GM18526 (cell line): ENCODE results near the gene AKNAD1.

Experiments
- POLR2A ChIP-seq: IDR thresholded peaks from 3 replicates; pipeline ENCODE4 v1.6.1; 2011; ENCODE audit not compliant: insufficient read length; ENCODE audit errors: extremely low read depth

The AKNAD1 gene, protein sequence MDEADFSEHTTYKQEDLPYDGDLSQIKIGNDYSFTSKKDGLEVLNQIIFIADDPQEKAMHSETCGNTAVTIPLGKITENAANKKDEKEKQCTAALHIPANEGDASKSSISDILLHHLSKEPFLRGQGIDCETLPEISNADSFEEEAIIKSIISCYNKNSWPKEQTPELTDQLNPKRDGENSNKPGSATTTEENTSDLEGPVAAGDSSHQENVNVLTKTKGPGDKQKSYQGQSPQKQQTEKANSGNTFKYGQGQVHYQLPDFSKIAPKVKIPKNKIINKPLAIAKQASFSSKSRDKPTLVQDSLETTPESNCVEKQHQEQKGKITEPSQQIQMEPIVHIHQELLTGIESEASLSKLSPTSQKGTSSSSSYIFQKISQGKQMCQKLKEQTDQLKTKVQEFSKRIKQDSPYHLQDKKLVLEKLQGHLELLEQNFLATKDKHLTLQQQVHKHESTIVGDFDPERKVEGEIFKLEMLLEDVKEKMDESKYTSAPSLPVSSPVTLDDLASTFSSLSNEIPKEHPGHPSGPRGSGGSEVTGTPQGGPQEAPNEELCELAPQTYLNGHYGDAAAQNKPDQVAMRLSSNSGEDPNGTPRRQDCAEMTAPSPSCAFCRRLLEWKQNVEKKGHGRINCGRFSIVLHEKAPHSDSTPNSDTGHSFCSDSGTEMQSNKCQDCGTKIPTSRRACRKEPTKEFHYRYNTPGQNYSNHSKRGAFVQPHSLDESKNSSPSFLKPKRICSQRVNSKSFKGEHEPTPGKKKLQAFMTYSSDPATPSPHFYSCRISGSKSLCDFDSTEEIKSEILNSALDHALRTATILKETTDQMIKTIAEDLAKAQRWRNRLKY

GRCh38 chr1:108856994-108857393 lies at the start of gene AKNAD1:
Gene AKNAD1, minus strand, starts transcription at chr1:108857094. Its CDS starts 4,430 bp downstream, at chr1:108852664.
- TF ChIP-seq POLR2A: no peak

GRCh38 chr1:108901106-108901505 lies 44.2 kb upstream of the AKNAD1 start:
- TF ChIP-seq POLR2A: no peak

DNA sequence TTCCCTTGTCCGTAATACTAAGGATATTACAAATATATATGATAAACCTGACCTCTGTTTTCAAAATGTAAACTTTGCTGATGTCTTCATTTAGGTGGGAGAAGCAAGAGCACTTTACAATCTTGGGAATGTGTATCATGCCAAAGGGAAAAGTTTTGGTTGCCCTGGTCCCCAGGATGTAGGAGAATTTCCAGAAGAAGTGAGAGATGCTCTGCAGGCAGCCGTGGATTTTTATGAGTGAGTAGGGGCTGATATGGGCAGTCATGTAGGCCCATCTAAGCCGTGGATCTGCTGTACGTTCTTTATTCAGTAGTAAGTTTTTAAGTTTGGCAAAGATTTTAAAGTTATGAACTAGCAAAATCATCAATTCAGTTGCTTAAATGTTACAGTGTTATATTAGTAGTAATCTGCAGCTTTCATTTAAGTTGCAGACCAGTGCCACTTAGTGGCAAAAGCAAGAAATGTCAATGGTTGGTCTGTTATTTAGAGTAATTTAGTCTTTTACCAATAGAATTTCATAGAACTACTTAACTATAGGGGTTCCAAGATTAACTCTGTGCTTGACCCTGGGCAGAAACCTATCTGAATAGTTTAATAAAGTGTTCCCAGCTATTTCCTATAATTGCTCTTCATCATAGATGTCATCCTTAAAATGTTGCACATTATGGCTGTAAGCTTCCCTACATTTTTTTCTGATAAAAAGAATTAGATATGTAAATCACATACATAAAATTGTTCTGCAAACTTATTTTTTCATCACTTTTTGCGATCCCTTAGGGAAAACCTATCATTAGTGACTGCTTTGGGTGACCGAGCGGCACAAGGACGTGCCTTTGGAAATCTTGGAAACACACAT lies 41.2 kb upstream of the AKNAD1 start:
- TF ChIP-seq POLR2A: no peak

DNA sequence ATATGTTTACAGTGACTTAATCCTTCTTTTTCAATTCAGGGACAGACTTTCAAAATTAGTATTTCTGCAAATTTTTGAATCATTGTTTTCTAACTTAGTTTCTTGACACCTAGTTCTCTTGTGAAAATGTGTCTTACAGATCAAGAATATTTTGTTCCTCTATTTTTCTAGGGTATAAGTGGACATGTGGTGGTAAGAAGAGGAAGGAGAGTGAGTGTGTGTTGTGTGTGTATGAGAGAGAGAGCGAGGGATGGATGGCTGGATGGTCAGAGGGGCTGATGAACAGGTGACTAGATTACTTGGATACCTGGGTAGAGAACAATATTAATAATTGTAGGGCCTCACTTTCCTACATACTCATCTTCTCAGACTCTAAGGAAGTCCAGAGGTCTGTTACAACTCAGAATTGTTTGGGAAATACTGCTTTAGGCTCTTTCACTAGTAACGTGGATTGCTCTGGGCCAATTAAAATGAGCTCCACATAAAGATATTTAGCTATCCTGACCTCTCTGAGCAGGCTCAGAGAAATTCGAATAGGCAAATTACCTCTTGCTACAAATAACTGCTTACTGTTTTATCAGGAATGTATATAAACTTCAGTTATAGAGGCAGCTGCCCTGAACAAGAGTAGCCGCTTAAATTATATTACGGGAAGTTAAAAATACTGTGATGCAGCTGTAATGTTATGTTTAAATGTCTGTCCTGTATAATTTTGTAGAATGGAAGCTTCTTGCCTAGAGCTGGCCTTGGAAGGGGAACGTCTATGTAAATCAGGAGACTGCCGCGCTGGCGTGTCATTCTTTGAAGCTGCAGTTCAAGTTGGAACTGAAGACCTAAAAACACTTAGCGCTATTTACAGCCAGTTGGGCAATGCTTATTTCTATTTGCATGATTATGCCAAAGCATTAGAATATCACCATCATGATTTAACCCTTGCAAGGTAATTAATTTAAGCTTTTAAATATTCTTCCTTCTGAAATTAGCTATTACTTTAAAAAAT lies 39.6 kb upstream of the AKNAD1 start:
- TF ChIP-seq POLR2A: no peak

- TF ChIP-seq POLR2A: no peak
Measured at GRCh38 chr1:108893141-108893530, 36.2 kb upstream of the AKNAD1 start.

DNA sequence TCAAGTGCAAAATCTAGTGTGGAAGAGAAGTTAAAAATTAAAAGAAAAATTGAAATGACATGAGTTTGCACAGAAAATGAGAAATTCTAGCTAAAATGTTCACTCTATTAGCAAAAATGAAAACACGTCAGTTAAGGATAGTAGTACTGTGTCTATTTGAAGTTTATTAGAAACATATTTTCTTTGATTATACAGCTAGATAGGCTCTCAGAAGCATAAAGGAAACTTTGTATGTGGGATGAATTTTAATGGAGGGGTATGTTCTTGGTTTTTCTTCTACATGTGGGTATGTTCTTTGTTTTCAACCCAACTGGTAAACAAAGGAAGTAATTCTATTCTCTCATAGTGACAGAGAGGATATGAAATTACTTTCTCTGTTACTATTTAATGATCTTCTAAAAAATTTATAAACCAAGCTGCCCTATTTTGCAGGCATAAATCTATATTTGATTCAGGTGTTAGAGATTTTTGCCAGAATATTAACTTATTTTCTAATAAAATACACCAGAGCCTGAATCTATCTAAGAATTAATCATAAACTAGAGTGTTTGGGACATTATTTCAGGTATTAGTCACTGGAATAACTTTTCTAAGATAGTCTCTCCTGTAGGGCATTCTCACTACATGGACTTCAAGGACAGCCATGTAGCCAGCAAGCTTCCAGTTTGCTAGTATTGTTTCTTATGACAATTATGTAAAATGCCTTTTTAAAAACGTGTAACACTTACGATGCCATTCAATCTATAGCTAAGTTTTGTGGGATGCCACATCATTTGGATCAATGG lies 35.7 kb upstream of the AKNAD1 start:
- TF ChIP-seq POLR2A: no peak

DNA sequence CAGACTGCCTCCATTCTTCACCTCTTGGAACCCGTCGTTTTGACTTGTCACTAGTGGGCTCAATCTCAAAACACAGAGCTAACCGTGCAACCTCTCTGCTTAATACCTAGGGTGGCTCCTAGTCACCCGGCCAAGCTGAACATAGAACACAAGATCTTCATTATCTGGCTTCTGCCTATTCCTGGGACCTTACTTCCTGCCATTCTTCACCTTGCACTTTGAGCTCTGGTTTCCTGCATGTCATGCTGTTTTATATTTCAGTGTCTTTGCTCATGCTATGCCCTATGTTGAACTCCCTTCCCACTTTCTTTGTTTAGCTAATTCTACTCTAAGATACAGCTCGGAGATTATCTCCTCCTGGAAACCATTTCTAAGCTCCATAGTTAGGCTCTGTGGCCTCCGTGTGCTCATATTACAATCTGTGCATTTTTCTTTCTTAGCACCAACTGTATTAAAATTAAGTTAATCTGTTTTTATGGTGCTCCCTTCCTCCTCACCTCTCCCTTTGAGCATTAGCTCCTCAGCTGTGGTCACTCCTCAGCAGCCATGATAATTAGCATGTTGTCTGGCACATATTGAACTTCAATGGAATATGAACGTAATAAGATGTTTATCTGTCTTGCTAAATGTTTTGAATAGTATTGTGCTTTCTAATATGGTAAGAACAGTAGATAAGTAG lies 33.0 kb upstream of the AKNAD1 start:
- no peak for TF ChIP-seq POLR2A

DNA sequence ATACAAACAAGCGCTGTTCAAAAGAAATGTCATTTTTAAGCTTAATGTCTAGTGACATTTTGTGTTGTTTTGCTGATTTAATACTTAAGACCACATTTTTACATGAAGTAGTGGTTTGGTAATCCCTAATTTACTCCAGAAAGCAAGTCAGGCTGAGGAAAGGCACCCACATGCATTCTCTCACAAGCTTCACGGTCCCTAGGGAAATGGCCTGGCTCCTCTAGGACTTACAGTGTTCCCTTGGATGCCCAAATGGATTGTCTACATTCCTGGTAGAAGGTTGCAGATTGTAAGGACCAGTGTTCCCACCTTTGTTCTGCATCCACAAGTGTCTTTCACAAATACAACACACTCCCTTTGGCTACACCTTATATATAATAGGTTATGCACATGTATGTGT lies 29.4 kb upstream of the AKNAD1 start:
- TF ChIP-seq POLR2A: no peak

DNA sequence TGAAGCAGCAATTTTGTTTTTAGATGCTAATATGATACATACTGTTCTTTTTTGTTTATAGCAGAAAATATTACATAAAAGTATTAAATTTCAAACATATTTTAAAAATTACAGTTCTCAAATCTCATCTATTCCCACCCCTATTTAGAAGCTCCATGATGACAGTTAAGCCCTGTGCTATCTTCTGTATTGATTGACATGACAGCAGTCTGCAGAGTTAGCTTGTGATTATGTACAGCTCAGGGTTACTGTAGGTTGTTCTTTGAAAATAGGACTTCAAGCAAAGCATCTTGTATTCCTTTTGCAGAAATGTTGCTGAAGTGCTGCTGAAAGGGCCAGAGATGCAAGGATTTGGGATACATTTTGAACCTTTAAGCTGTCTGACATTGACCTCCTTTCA lies 28.1 kb upstream of the AKNAD1 start:
- TF ChIP-seq POLR2A: no peak

GRCh38 chr1:108882837-108883236 lies 25.9 kb upstream of the AKNAD1 start:
- TF ChIP-seq POLR2A: no peak

GRCh38 chr1:108881369-108881768 lies 24.5 kb upstream of the AKNAD1 start:
- no peak for TF ChIP-seq POLR2A

DNA sequence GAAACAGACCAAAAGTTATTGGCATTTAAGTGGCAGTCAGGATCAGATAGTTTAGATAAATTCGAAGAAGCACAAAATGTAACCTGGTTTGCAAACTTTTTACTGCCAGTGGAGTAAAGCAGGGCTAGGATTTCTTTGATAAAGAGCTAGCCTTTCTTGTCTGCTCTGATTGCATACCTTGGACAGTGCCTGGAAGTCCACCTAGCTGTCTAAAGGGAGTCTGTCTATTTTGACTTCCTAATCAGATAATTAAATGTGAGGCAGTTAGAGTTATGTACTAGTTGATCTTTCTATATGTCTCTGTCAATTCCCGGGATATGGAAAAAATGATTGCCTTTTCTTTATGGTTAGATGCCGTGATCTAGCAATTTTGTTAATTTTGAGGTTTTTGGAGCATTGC lies 24.0 kb upstream of the AKNAD1 start:
- TF ChIP-seq POLR2A: no peak

GRCh38 chr1:108878678-108879077 lies 21.8 kb upstream of the AKNAD1 start:
- no peak for TF ChIP-seq POLR2A

GRCh38 chr1:108878160-108878469 lies 21.2 kb upstream of the AKNAD1 start:
- no peak for TF ChIP-seq POLR2A
